Esophagus mucosa (tissue), 1 donor: ENCODE measurements around the gene CPAMD8. TPM values are rescaled to one million over a fixed set of nuclear protein-coding genes. Genes with fewer than 3 reads are reported as not detected.

Experiments
- ATAC-seq: fragments of 200-7000 bp; cut with Tn5 transposase; one replicate; pipeline ENCODE4 v1.9.1; 2020
- total RNA-seq: library from RNA; stranded (reverse); gene quantifications from one replicate; pipeline ENCODE4 v1.2.4, GENCODE V29; 2023
- donor health status: DM: yes; HTN: yes; CAD: no.

The CPAMD8 gene
- 2.0 TPM for total RNA-seq

DNA sequence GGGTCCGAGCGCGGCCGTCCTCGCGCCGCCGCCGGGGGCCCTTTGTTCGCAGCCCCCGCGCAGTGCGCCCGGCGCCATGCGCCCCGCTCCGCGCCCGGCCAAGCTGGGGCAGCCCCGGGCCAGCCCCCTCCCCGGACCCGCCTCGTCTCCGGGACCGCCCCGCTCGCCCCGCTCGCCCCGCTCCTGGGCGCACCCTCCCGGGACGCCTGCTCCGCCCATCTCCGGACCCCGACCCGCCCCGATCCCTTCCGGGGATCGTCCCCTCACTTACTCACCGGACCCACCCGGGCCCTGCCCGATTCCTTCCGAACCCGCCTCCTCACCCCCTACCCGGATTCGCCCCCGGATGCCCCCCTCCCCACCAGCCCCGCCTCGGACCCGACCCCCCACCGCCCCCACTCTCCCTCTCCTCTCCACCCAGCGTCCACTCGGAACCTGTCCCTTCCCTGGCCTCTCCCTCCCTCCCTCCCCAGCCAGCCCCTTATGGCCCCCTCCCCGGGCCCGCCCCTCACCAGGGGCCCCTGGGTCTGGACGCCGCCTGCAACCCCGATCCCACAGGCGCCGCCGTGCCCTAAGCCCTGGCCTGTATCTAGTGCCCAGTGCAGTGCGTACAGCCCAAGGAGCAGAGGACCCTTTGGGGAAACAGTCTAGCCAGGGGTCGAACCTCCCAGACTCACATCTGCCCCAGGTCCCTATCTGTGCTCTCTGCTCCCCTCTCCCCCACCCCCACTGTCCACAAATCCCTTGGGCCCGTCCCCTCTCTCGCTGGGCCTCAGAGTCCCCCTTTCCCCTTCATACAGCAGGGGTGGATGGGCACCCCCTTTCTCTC is at the start of gene CPAMD8:
Gene CPAMD8, minus strand, starts transcription at position 105 of the 829 bp plus-strand sequence. CDS start 168 bp downstream, outside the sequence.
- no peak for ATAC-seq

DNA sequence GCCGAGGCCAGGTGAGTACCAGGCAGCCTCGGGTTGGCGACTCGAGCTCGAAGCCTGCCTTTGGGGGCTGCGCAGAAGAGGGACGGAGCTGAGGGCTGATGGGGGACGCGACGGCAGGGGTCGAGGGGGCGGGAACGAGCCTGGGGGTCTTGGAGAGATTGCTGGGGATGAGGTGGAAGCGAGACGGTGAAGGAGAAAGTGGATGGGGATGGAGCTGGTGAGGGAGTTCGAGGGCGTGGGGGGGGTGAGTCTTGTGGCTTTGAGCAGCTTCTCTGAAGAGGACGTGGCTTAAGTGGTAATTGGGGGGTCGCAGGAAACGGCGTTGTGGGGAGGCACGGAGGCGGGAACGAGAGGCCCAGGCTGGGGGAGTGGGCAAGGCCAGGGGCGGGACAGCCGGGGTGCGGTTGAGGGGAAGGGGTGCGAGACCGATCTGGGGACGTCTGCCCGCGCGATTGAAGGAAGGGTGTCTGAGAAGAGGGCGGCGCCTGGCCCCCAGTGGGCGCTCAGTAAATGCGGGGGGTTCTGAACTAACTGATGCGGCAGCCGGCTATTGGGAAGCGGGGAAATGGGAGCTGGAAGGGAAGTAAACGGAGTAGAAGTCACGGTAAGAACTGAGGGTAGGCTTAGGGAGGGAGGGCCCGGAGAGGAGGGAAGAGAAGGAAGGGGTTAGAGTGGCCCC is 49.4 kb upstream of the CPAMD8 start:
- no peak for ATAC-seq

- ATAC-seq = peak; percentile 97
Observed at GRCh38 chr19:17075035-17075863, 48.6 kb upstream of the CPAMD8 start, which contains the start of the genes HAUS8 and MYO9B. HAUS8 (minus strand) TSS chr19:17075452; CDS start chr19:17075422, 30 bp downstream. MYO9B (plus strand) TSS chr19:17075777; CDS start chr19:17101718, 25,941 bp downstream.

GRCh38 chr19:17074634-17075034 is 48.0 kb upstream of the CPAMD8 start:
- ATAC-seq = no peak

- no peak for ATAC-seq
Observed at GRCh38 chr19:17073869-17074633, 47.4 kb upstream of the CPAMD8 start.

DNA sequence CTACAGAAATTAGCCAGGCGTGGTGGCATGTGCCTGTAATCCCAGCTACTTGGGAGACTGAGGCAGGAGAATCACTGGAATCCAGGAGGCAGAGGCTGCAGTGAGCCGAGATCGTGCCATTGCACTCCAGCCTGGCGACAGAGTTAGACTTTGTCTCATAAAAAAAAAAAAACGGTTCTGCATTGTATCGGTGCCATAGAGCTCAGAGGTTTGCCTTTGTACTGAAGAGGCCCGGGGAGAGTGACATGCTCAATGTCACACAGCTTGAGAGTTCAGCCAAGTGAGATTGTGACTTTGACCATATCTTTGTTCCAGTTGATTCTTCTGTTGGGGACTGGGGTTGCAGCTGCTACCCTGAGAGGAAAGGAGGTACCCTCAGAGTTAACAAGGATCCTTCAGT is 44.3 kb upstream of the CPAMD8 start:
- no peak for ATAC-seq

GRCh38 chr19:17070421-17070820 is 43.8 kb upstream of the CPAMD8 start:
- no peak for ATAC-seq

DNA sequence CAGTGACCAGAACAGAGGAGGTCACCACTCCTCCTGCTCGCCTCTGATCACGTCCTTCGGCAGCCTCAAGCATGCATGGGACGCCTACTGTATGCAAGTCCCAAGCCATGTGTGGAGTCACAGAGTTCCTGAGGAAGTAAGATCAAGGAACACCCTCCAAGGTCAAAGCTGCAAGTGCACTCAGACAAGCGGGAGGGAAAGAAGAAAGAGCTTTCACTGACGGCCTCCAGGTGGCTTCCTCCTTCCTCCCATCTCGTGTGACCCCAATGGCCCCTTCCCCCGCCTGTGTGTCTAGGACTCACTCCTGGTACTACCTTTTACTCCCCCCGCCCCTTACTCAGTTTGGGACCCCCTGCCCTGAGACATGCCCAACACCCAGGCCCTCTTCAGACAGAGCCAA is 42.6 kb upstream of the CPAMD8 start:
- ATAC-seq = no peak

GRCh38 chr19:17063428-17063827 is 36.8 kb upstream of the CPAMD8 start:
- ATAC-seq = no peak

- ATAC-seq = peak; percentile 43
Observed at GRCh38 chr19:17061691-17062090, 35.1 kb upstream of the CPAMD8 start.

DNA sequence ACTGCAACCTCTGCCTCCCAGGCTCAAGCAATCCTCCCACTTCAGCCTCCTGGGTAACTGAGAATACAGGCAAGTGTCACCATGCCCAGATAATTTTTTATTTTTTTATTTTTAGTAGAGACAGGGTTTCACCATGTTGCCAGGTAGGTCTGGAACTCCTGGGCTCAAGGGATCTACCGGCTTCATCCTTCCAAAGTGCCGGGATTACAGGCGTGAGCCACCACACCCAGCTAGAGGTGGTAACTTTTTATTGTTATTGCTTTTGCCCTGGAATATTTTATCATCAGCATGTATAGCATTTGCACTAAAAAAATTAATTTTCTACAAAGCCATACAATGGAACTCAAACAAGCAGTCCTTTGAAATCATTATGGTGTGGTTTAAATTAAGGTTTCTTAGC is 34.6 kb upstream of the CPAMD8 start:
- no peak for ATAC-seq

GRCh38 chr19:17060802-17061201 is 34.2 kb upstream of the CPAMD8 start:
- ATAC-seq = no peak

DNA sequence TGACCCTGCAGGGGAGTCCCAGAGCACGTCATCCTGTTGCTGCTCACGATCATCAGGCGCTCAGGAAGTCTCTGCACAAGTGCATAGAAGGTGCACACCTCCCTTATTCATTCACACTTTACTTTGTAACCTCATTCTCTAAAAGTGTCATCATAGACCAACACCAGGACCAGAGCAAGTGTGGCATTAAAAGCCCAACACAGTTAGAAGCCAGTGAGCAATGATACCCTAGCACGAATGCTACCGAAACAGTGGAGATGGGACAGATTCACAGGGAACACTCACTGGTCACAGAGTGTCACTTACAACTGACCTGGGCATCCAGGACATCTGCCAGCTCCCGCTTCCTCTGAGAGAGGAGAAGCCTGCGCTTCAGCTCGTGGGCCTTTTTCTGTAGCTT is 31.6 kb upstream of the CPAMD8 start:
- ATAC-seq = no peak

DNA sequence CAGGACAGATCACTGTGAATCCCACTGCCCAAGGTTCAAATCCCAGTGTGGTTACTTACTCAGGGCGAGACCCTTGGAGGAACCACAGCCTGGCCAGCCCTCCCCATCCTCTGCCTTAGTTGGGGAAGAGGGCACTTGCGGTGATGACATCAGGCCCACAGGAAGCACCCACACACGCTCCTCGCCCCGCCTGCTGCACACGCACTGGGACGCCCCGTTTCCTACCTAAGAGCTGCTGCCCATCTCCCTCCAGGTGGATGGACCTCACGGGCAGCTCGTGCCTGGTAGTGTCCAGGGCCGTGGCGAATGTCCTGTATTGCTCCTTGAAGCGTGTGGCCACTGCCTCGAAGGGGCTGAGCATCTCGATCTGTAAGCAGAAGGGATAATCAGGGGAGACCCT is 29.0 kb upstream of the CPAMD8 start:
- ATAC-seq = peak; percentile 6

GRCh38 chr19:17054746-17055145 is 28.1 kb upstream of the CPAMD8 start:
- no peak for ATAC-seq

- ATAC-seq = peak; percentile 56
Observed at GRCh38 chr19:17052439-17052838, 25.8 kb upstream of the CPAMD8 start.

DNA sequence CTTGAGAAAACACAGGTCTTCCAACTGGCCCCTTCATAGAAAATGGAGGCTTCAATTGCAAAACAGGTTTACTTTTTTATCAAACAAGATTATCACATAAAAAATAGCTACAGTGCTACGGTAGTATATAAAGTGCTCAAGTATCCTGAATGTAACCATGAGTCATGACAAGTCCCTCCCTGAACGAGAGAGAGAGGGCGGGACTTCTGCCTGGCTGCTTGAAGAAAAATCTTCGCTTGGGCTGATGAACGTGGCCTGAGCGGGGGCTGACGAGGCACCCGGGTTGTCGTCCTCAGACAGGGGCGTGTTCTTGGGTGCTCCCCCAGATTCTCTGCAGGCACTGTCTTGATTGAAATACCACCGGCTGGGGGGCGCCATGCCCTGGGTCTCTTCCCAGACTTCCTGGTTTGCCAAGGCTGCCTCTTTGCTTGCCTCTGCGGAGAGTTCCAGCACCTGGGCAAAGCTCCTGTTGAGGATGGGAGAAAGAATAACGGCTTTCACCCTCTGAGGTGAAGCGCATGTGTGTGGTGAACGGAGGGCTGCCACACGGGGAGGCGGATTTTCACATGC is 23.2 kb upstream of the CPAMD8 start:
- ATAC-seq = peak; percentile 60

- ATAC-seq = no peak
Observed at GRCh38 chr19:17048885-17049453, 22.4 kb upstream of the CPAMD8 start.

GRCh38 chr19:17045907-17046502 is 19.4 kb upstream of the CPAMD8 start:
- ATAC-seq = no peak

GRCh38 chr19:17043744-17044143 is 17.1 kb upstream of the CPAMD8 start:
- no peak for ATAC-seq

- no peak for ATAC-seq
Observed at GRCh38 chr19:17041976-17042375, 15.4 kb upstream of the CPAMD8 start.
